OCI-LY1 (cell line): ENCODE measurements around the gene CLDN22.

Experiments used
- EZH2 ChIP-seq: fragments of 200-600 bp; sonication (generic), shearing (Covaris generic); IDR thresholded peaks from 2 replicates; pipeline ENCODE4 v1.8.0; 2017; ENCODE audit warnings: borderline replicate concordance, mixed run types, mild to moderate bottlenecking, antibody characterized with exemption, low read length, moderate library complexity, mixed read lengths
- TF ChIP-seq, protein P1 (sequence below): fragments of 200-600 bp; sonication (generic), shearing (Covaris generic); IDR thresholded peaks from 2 replicates; pipeline ENCODE4 v1.5.1; 2017; ENCODE audit warnings: mild to moderate bottlenecking, antibody characterized with exemption, low read length, moderate library complexity, mixed read lengths

DNA sequence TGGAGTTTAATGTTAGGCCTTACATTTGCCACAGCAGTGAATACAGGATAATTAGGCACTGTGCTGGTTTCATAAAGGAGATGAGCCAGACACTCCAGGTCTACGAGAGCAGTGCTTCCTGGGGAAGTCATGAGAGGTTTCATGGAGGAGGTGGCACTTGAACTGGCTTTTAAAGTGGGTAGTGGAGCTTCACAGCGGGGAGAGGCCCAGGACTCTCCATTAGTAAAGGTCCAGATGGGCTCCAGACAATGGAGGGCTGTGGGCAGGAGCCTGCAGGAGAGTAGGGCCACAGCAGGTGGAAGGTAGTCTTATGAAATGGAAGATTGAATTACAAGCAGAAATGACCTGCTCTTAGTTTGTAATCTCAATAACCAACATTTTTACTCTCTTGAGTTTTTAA, 29.0 kb downstream of the CLDN22 start:
- TF ChIP-seq, protein P1, sequence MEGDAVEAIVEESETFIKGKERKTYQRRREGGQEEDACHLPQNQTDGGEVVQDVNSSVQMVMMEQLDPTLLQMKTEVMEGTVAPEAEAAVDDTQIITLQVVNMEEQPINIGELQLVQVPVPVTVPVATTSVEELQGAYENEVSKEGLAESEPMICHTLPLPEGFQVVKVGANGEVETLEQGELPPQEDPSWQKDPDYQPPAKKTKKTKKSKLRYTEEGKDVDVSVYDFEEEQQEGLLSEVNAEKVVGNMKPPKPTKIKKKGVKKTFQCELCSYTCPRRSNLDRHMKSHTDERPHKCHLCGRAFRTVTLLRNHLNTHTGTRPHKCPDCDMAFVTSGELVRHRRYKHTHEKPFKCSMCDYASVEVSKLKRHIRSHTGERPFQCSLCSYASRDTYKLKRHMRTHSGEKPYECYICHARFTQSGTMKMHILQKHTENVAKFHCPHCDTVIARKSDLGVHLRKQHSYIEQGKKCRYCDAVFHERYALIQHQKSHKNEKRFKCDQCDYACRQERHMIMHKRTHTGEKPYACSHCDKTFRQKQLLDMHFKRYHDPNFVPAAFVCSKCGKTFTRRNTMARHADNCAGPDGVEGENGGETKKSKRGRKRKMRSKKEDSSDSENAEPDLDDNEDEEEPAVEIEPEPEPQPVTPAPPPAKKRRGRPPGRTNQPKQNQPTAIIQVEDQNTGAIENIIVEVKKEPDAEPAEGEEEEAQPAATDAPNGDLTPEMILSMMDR = no peak
- TF ChIP-seq EZH2 = no peak
